HUES64 (cell line): ENCODE data around the gene LMTK2.

Source experiments
- H3K27ac ChIP-seq: 2 replicates; pipeline ENCODE4 v1.7.0; 2013; ENCODE audit warnings: low read depth, low read length, inconsistent platforms
- H3K27me3 ChIP-seq: 2 replicates; pipeline ENCODE4 v1.6.1; 2013; ENCODE audit warnings: mild to moderate bottlenecking, low read length; ENCODE audit not compliant: insufficient read depth
- H3K36me3 ChIP-seq: 2 replicates; pipeline ENCODE4 v1.6.1; 2013; ENCODE audit warnings: mild to moderate bottlenecking, low read length; ENCODE audit not compliant: insufficient read depth
- H3K4me1 ChIP-seq: 2 replicates; pipeline ENCODE4 v1.6.1; 2013; ENCODE audit warnings: mild to moderate bottlenecking, low read length, moderate library complexity; ENCODE audit not compliant: insufficient read depth
- H3K4me3 ChIP-seq: 2 replicates; pipeline ENCODE4 v1.5.1; 2013; ENCODE audit warnings: mild to moderate bottlenecking, low read length, moderate library complexity
- H3K9ac ChIP-seq: 2 replicates; pipeline ENCODE4 v1.6.1; 2013; ENCODE audit warnings: mild to moderate bottlenecking, low read depth, low read length
- H3K9me3 ChIP-seq: 2 replicates; pipeline ENCODE4 v1.6.1; 2013; ENCODE audit warnings: low read depth, low read length; ENCODE audit not compliant: insufficient read depth
- WGBS: fragments of 150-250, 120-280 bp; methylation state at CpG from one replicate; pipeline ENCODE4 v1.1.7; 2013; ENCODE audit warnings: missing lambda C conversion rate; 5-methylcytosine and 5-hydroxymethylcytosine counted together

LMTK2 gene

GRCh38 chr7:98194672-98195457 is 88.2 kb downstream of the LMTK2 start:
- H3K36me3 ChIP-seq: peaks cover 49% of the 10 kb centered on the region

DNA sequence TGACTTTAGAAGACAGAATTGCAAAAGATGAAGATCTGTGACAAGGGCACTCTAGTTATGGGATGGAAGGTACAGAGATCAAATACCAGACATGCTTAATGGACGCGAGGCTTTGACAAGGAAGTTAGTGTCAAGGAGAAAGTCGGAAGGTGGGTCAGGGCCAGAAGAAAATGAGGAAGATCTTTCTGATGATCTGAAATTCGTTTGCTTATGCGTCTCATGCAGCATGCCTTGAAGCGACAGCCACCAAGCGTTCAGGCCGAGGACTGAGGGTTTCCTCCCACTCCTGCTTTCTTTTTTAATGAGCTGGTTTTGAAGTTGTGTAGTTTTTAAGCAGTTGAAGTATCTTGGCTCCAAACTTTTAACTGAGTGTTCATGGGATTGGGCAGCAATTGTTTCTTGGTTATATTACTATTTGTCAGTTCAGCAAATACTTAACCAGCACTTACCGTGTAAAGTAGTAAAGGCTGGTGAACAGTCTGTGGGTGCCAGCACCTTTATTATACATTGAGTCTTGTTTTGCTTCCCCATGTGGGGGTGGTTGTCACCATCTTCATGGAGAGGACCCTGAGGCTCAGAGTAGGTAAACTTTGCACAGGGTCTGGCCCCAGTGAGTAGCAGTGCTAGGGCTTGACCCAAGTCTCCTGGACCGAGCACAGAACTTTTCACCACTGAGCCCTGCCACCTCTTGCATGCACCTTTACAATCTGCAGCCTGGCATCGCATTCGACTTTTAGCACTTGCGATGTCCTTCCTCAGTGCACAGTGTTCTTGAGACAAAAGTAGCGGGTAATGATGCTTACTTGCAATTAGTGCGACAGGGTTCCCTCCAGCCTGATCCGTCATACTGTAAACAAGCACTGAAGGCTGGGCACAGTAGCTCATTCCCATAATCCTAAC is 90.3 kb downstream of the LMTK2 start:
- Histone ChIP-seq H3K9ac (no peak overlapping the region), H3K36me3 (peaks cover 37% of the 10 kb centered on the region), H3K9me3 (no peaks in the 10 kb centered on the region), H3K4me1 (no peaks in the 10 kb centered on the region), H3K4me3 (no peak overlapping the region), H3K27me3 (no peaks in the 10 kb centered on the region), H3K27ac (no peak overlapping the region)
- 96% methylated on average over 16 of the region's 16 CpGs for WGBS

More at GRCh38 chr7:98194672-98195457, 88.2 kb downstream of the LMTK2 start:
- 94% methylated on average over 8 of the region's 8 CpGs for WGBS
- Histone ChIP-seq H3K27me3 (no peaks in the 10 kb centered on the region), H3K27ac (no peak overlapping the region), H3K4me3 (no peak overlapping the region), H3K9ac (no peak overlapping the region), H3K4me1 (no peaks in the 10 kb centered on the region), H3K9me3 (no peaks in the 10 kb centered on the region)

DNA sequence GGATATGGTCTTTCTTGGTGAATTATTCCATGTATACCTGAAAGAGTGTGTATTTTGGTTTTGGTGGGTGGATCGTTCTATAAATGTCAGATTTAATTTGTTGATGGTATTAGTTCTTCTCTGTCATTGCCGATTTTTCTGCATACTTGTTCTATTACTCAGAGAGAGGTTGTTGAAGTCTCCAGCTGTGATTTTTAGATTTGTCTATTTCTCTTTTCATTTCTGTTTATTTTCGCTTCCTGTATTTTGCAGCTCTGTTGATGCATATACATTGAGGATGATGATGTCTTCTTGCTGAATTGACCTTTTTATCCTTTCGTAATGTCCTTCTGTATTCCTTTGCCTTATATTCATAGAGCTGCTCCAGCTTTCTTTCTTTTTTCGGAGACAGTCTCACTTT is 92.5 kb downstream of the LMTK2 start:
- WGBS: 100% methylated on average over 5 of the region's 5 CpGs
- H3K4me3 ChIP-seq: no peak overlapping the region
- H3K27me3 ChIP-seq: no peaks in the 10 kb centered on the region
- H3K4me1 ChIP-seq: no peaks in the 10 kb centered on the region
- no peak overlapping the region for H3K9ac ChIP-seq
- no peak overlapping the region for H3K27ac ChIP-seq
- peaks cover 17% of the 10 kb centered on the region for H3K36me3 ChIP-seq
- no peaks in the 10 kb centered on the region for H3K9me3 ChIP-seq

- no peak overlapping the region for H3K4me3 ChIP-seq
- no peak overlapping the region for H3K9ac ChIP-seq
- WGBS: 89% methylated on average over 6 of the region's 6 CpGs
- H3K36me3 ChIP-seq: peaks cover 10% of the 10 kb centered on the region
- no peak overlapping the region for H3K27ac ChIP-seq
- no peaks in the 10 kb centered on the region for H3K4me1 ChIP-seq
- no peaks in the 10 kb centered on the region for H3K9me3 ChIP-seq
- no peaks in the 10 kb centered on the region for H3K27me3 ChIP-seq
Measured at GRCh38 chr7:98200364-98200763, 93.7 kb downstream of the LMTK2 start.

DNA sequence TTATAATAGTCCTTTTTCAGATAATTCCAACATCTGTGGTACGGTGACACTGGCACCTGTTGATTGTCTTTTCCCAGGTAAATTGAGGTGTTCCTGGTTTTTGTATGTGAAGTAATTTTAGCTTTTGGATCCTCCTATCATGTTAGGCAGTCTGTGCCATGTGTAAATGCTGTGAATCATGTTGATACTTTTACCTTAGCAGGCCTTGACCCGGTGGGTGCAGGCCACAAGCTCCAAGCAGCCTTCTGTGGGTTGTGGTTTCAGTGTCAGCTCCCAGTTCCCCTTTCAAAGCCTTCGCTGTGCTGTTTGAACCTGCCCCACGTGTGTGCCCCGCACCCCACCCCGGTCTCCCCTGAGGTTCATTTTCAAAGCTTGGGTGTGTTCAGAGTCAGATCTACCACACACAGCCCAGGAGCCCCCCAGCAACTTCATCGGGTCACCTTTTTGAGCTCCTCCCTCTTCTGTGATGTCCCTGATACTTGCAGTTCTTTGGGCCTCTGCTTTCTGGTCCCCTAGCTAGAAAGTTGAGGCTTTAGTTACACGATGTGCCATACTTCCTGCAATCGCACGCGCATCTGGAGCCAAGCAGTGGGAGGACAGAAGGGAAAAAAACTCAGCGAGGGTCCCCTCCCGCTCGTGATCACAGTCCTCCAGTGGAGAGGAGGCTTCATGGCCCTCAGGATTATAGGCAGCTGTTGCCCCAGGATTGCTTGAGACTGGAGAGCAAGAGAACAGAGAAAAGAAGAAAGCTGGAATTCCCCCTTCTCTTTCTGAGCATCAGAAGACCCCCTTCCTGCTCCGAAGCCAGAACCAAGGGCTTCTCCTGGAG is 95.9 kb downstream of the LMTK2 start:
- no peaks in the 10 kb centered on the region for H3K27me3 ChIP-seq
- no peaks in the 10 kb centered on the region for H3K9me3 ChIP-seq
- no peak overlapping the region for H3K4me3 ChIP-seq
- H3K4me1 ChIP-seq: no peaks in the 10 kb centered on the region
- 96% methylated on average over 15 of the region's 15 CpGs for WGBS
- peaks cover 25% of the 10 kb centered on the region for H3K36me3 ChIP-seq
- no peak overlapping the region for H3K9ac ChIP-seq
- no peak overlapping the region for H3K27ac ChIP-seq

GRCh38 chr7:98203261-98203963 is 96.8 kb downstream of the LMTK2 start:
- H3K27ac ChIP-seq: no peak overlapping the region
- 97% methylated on average over 27 of the region's 28 CpGs for WGBS
- no peak overlapping the region for H3K9ac ChIP-seq
- no peaks in the 10 kb centered on the region for H3K27me3 ChIP-seq
- peaks cover 25% of the 10 kb centered on the region for H3K36me3 ChIP-seq
- no peaks in the 10 kb centered on the region for H3K9me3 ChIP-seq
- no peak overlapping the region for H3K4me3 ChIP-seq
- H3K4me1 ChIP-seq: no peaks in the 10 kb centered on the region

GRCh38 chr7:98203964-98204605 is 97.4 kb downstream of the LMTK2 start:
- Histone ChIP-seq H3K27me3 (no peaks in the 10 kb centered on the region), H3K9me3 (no peaks in the 10 kb centered on the region), H3K27ac (no peak overlapping the region), H3K4me3 (no peak overlapping the region), H3K36me3 (peaks cover 25% of the 10 kb centered on the region), H3K9ac (no peak overlapping the region), H3K4me1 (no peaks in the 10 kb centered on the region)
- WGBS: 97% methylated on average over 18 of the region's 18 CpGs

- H3K9me3 ChIP-seq: no peaks in the 10 kb centered on the region
- H3K4me1 ChIP-seq: no peaks in the 10 kb centered on the region
- no peaks in the 10 kb centered on the region for H3K27me3 ChIP-seq
- peaks cover 25% of the 10 kb centered on the region for H3K36me3 ChIP-seq
- no peak overlapping the region for H3K27ac ChIP-seq
- 93% methylated on average over 11 of the region's 11 CpGs for WGBS
- no peak overlapping the region for H3K4me3 ChIP-seq
- H3K9ac ChIP-seq: no peak overlapping the region
Measured at GRCh38 chr7:98204670-98205069, 98.0 kb downstream of the LMTK2 start.

DNA sequence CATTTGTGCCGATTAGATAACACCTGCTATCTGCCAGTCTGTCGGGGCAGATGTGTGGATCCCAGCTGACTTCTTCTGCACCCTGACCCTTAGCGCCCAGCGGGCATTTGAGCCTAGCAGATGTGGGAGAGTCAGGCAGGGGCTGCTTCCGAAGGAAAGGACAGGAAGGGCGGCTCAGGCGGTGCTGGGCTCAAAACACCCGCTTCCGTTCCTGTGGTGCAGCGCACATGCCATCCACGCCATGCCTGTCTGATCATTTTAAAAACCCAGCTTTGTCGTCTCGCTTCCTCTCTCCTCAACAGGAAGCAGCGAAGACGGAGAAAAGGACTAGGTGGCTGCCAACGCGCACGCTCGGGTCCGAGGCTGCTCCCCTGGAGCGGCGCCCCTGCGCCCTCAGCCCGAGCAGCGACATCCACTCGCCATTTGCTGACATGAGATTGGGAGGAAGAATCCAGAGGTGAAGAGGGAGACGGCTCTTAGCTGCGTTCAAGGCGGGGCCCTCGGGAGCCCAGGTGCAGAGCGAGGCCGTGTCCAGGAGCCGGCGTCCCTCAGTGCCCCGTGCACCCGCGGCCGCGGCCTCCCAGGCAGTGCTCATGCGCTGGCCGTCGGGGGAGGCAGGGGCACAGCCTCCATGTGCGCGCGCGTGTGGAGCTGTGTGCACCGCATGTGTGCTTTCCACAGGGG is 98.6 kb downstream of the LMTK2 start:
- H3K27ac ChIP-seq: no peak overlapping the region
- H3K9me3 ChIP-seq: no peaks in the 10 kb centered on the region
- 95% methylated on average over 47 of the region's 47 CpGs for WGBS
- no peak overlapping the region for H3K4me3 ChIP-seq
- no peak overlapping the region for H3K9ac ChIP-seq
- H3K4me1 ChIP-seq: no peaks in the 10 kb centered on the region
- H3K27me3 ChIP-seq: no peaks in the 10 kb centered on the region
- peaks cover 25% of the 10 kb centered on the region for H3K36me3 ChIP-seq
